GM23248 (cell line): ENCODE data around the gene TCHP.

ENCODE experiments used
- EZH2 ChIP-seq: fragments of 200-600 bp; sonication (generic); IDR thresholded peaks from 2 replicates; pipeline ENCODE4 v1.6.1; 2018; ENCODE audit warnings: antibody characterized with exemption, mild to moderate bottlenecking; ENCODE audit not compliant: insufficient read depth, poor library complexity, severe bottlenecking
- EZH2phosphoT487 ChIP-seq: fragments of 200-600 bp; sonication (generic); IDR thresholded peaks from 2 replicates; pipeline ENCODE4 v1.6.1; 2018; ENCODE audit warnings: antibody characterized with exemption, moderate library complexity, mild to moderate bottlenecking, low read depth; ENCODE audit not compliant: insufficient read depth

DNA sequence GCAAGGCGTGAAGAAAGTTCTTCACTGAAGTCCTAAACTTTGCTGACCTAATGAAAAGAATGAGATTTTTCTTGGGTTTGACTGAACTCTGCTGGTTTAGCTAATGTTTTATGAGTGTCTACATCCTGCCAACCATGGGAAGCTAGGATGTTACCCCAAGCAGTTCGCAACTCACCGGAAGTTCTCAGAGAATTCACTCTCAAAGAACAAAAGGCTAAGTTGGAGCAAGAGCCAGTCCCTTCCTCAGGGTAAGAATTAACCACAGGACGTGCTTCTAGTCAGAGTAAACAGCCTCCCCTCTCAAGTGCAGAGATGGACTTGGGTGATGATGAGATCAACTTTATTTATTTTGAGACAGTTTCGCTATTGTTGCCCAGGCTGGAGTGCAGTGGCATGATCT is 37.3 kb downstream of the TCHP start:
- TF ChIP-seq EZH2, result no peak
- TF ChIP-seq EZH2phosphoT487, result no peak
